Prostate gland (tissue), 2 donors: ENCODE results near the gene ERCC4. TPM values are rescaled to one million over a fixed set of nuclear protein-coding genes. Genes with fewer than 3 reads are reported as not detected.

ENCODE experiments used
- DNase-seq: peaks from one replicate; pipeline ENCODE4 v3.0.0-alpha.2; 2019; ENCODE audit warnings: low spot score
- H3K27ac ChIP-seq, 2 donors: fragments of 200-600 bp; sonication (generic); 2 replicates each; pipeline ENCODE4 v1.5.1; 2017 to 2019
- H3K27me3 ChIP-seq: fragments of 200-600 bp; sonication (generic); replicated peaks from 2 replicates; pipeline ENCODE4 v1.5.1; 2019; ENCODE audit not compliant: insufficient read depth
- H3K36me3 ChIP-seq, 2 donors: fragments of 200-600 bp; sonication (generic); 1 replicate in 1 of 2; 2 replicates in 1 of 2; pipeline versions ENCODE4 v1.5.1 to v1.8.1; 2017 to 2019
- H3K4me1 ChIP-seq: fragments of 200-600 bp; sonication (generic); replicated peaks from 2 replicates; pipeline ENCODE4 v1.5.1; 2019
- H3K4me3 ChIP-seq, 2 donors: fragments of 200-600 bp; sonication (generic); 2 replicates each; pipeline ENCODE4 v1.5.1; 2017 to 2019
- H3K9me3 ChIP-seq: fragments of 200-600 bp; sonication (generic); 2 replicates; pipeline ENCODE4 v1.5.1; 2017
- POLR2A ChIP-seq: fragments of 450-650 bp; IDR thresholded peaks from one replicate; pipeline ENCODE4 v1.6.1; 2016; ENCODE audit warnings: antibody characterized with exemption, mild to moderate bottlenecking
- POLR2AphosphoS5 ChIP-seq: sonication (generic); formaldehyde crosslinking; IDR thresholded peaks from one replicate; pipeline ENCODE4 v1.6.1; 2017; ENCODE audit warnings: antibody characterized with exemption
- WGBS: methylation state at CpG from one replicate; pipeline ENCODE4 v1.1.5; 2018; 5-methylcytosine and 5-hydroxymethylcytosine counted together
- intact Hi-C: fragments of 100-400 bp; cut with DNase I; formaldehyde crosslinking; loops from one replicate; pipeline ENCODE4 v1.14.2; 2022
- total RNA-seq, 2 donors: library from RNA; depleted of rRNA; stranded (reverse); fragments of >200 nt; gene quantifications; one replicate each; pipeline ENCODE4 v1.1.0, GENCODE V29; 2016
- TF ChIP-seq, protein P1 (sequence below), 4 experiments: fragments of 200-600 bp in 2 of 4; fragments of 450-650 bp in 2 of 4; sonication (generic) in 2 of 4; IDR thresholded peaks; 1 replicate in 3 of 4; 2 replicates in 1 of 4; pipeline ENCODE4 v1.5.1; 2016 to 2019; ENCODE audit warnings: antibody characterized with exemption in 4 of 4, mild to moderate bottlenecking in 2 of 4, moderate library complexity in 2 of 4

Gene ERCC4
- total RNA-seq, 2 donors from 2014 or later, result 7.6 to 13.3 TPM

- Histone ChIP-seq H3K27me3 (no peaks in the 10 kb centered on the region), H3K27ac (no peak overlapping the region), H3K36me3 (no peaks in the 10 kb centered on the region), H3K4me3 (no peak overlapping the region), H3K9me3 (no peaks in the 10 kb centered on the region), H3K4me1 (no peaks in the 10 kb centered on the region)
- TF ChIP-seq, protein P1, sequence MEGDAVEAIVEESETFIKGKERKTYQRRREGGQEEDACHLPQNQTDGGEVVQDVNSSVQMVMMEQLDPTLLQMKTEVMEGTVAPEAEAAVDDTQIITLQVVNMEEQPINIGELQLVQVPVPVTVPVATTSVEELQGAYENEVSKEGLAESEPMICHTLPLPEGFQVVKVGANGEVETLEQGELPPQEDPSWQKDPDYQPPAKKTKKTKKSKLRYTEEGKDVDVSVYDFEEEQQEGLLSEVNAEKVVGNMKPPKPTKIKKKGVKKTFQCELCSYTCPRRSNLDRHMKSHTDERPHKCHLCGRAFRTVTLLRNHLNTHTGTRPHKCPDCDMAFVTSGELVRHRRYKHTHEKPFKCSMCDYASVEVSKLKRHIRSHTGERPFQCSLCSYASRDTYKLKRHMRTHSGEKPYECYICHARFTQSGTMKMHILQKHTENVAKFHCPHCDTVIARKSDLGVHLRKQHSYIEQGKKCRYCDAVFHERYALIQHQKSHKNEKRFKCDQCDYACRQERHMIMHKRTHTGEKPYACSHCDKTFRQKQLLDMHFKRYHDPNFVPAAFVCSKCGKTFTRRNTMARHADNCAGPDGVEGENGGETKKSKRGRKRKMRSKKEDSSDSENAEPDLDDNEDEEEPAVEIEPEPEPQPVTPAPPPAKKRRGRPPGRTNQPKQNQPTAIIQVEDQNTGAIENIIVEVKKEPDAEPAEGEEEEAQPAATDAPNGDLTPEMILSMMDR (IDR thresholded peaks at IDR 0.05), result no peak
- TF ChIP-seq POLR2AphosphoS5, result no peak
- no peak for TF ChIP-seq POLR2A
- intact Hi-C loops, result no loop called here
- 76% methylated on average over 9 of the region's 9 CpGs for WGBS
- no peak for DNase-seq
Observed at GRCh38 chr16:13948086-13948485, 28.1 kb downstream of the ERCC4 start.

DNA sequence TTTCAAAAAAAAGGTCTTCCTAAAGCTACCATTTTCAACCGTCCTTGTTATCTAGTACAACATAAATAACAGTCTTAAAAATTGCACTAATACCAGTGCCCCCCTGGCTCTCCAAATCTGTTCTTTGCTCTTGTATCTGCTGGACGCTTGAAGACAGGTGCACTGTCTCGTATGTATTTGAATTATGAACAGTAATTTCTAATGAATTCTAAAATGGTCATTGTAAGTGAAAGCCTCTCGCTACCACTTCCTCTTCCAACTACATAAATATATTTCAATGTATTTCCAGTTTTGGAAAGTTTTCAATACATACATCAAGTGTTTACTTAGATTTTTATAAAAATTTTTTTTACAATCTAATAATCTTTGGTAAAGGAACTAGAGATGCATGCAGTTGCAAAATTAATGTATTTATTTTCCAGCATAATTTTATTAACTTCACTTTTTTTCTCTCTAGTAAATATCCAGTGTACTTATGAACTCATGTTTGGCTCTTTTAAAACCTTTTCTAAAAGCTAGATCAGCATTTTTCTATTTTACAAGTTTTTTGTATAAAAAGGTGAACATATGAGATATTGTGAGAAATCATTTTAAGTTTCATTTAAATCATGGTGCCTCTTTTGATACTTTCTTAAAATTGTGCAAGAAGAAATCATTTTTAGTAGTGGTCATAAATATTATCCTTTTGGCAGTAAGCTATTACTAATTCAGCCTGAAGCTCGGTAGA is 31.0 kb downstream of the ERCC4 start:
- Histone ChIP-seq H3K4me1 (no peaks in the 10 kb centered on the region), H3K36me3 (no peaks in the 10 kb centered on the region), H3K4me3 (no peak overlapping the region), H3K9me3 (no peaks in the 10 kb centered on the region), H3K27ac (no peak overlapping the region), H3K27me3 (no peaks in the 10 kb centered on the region)
- WGBS, result 73% methylated on average over 5 of the region's 5 CpGs
- no peak for TF ChIP-seq POLR2AphosphoS5
- TF ChIP-seq, protein P1 (IDR thresholded peaks at IDR 0.05), result no peak
- no peak for TF ChIP-seq POLR2A
- no peak for DNase-seq
- intact Hi-C loops, result loop anchor here (10.0 kb wide), 1 partner anchor 64 kb away; no protein-coding TSS in a partner anchor

GRCh38 chr16:13951611-13952010 is 31.7 kb downstream of the ERCC4 start:
- Histone ChIP-seq H3K27ac (no peak overlapping the region), H3K36me3 (no peaks in the 10 kb centered on the region), H3K9me3 (no peaks in the 10 kb centered on the region), H3K4me1 (no peaks in the 10 kb centered on the region), H3K4me3 (no peak overlapping the region), H3K27me3 (no peaks in the 10 kb centered on the region)
- DNase-seq, result no peak
- intact Hi-C loops, result loop anchor here (10.0 kb wide), 1 partner anchor 63 kb away; no protein-coding TSS in a partner anchor
- TF ChIP-seq, protein P1 (IDR thresholded peaks at IDR 0.05), result no peak
- TF ChIP-seq POLR2AphosphoS5 (no peak), POLR2A (no peak)
- 68% methylated on average over 3 of the region's 3 CpGs for WGBS

DNA sequence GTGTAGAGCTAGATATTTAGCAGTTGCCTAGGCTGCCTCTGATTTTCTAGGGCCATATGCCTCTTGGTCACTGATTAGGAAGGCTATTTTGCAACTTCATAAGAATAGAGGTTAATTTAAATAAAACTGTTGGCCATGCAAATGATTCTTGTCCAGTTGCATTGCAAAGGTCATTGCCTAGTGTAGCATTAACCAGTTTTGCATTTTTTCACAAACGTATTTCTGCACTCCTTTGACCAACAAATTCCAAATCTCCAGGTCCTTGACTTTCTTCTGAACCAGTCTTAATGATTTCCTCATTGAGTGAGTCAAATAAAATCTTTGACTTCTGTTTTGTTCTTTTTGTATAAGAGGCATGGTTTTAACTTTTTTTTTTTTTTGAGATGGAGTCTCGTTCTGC is 33.5 kb downstream of the ERCC4 start:
- H3K4me3 ChIP-seq, result no peak overlapping the region
- TF ChIP-seq POLR2A (no peak), POLR2AphosphoS5 (no peak)
- TF ChIP-seq, protein P1 (IDR thresholded peaks at IDR 0.05), result no peak
- no peak for DNase-seq
- H3K9me3 ChIP-seq, result no peaks in the 10 kb centered on the region
- 96% methylated on average over 2 of the region's 2 CpGs for WGBS
- no peaks in the 10 kb centered on the region for H3K36me3 ChIP-seq
- H3K4me1 ChIP-seq, result no peaks in the 10 kb centered on the region
- H3K27ac ChIP-seq, result no peak overlapping the region
- H3K27me3 ChIP-seq, result no peaks in the 10 kb centered on the region
- intact Hi-C loops, result loop anchor here (10.0 kb wide), 1 partner anchor 61 kb away; no protein-coding TSS in a partner anchor
